ENCODE data around the gene PAPPA2.

The PAPPA2 gene

DNA sequence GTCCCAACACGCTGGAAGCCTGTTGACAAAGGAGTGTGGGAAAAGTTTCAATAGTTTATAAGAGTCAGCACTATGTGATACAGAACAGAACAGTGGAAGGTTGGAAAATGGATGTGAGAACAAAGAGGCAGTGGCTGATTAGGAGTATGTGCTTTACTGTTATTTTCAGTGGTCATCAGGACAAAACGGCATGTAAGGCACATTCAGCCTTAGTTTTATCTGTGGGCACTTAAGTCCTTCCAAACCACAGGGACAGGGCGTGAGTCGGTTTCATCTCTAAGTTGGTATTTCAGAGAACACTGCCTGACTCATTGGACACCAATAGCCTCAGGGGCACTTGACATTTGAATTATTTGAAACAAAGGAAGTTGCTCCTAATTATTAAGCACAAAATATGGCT, 394.7 kb downstream of the PAPPA2 start:
- in situ Hi-C loops (cut with MboI; ENCODE audit: low pct_unique_long_range_greater_than_20kb, low sequenced_read_pairs, unreplicated experiment): no loop called here
- no peak for DNase-seq (ENCODE audit: low spot score)
- TF ChIP-seq, protein P1, sequence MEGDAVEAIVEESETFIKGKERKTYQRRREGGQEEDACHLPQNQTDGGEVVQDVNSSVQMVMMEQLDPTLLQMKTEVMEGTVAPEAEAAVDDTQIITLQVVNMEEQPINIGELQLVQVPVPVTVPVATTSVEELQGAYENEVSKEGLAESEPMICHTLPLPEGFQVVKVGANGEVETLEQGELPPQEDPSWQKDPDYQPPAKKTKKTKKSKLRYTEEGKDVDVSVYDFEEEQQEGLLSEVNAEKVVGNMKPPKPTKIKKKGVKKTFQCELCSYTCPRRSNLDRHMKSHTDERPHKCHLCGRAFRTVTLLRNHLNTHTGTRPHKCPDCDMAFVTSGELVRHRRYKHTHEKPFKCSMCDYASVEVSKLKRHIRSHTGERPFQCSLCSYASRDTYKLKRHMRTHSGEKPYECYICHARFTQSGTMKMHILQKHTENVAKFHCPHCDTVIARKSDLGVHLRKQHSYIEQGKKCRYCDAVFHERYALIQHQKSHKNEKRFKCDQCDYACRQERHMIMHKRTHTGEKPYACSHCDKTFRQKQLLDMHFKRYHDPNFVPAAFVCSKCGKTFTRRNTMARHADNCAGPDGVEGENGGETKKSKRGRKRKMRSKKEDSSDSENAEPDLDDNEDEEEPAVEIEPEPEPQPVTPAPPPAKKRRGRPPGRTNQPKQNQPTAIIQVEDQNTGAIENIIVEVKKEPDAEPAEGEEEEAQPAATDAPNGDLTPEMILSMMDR (IDR thresholded peaks at IDR 0.05; ENCODE audit: extremely low read depth, insufficient read depth, missing control alignments): no peak

DNA sequence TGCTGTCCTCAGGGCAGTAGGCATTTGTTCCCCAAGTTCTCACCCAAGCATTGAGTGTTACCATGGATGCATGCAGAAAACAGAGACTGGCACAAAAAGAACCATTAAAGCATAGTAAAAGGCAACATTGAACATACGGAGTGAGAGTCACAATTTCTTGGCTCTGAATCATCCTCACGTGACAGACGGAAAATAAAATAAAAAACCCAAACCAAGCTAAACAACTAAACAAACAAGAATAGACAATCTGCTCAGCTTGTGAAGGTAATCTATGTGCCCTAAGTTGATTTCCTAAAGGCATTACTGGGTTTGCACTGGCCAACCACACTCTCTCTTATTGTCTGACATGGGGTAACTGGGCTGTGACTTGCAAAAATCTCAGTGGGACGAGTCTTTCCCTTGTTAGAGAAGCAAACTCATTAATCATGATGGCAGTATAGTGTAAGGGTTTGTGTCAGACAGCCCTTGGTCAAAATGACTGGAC, 395.5 kb downstream of the PAPPA2 start:
- DNase-seq (ENCODE audit: low spot score): no peak
- in situ Hi-C loops (cut with MboI; ENCODE audit: low pct_unique_long_range_greater_than_20kb, low sequenced_read_pairs, unreplicated experiment): no loop called here
- TF ChIP-seq, protein P1 (IDR thresholded peaks at IDR 0.05; ENCODE audit: extremely low read depth, insufficient read depth, missing control alignments): no peak

DNA sequence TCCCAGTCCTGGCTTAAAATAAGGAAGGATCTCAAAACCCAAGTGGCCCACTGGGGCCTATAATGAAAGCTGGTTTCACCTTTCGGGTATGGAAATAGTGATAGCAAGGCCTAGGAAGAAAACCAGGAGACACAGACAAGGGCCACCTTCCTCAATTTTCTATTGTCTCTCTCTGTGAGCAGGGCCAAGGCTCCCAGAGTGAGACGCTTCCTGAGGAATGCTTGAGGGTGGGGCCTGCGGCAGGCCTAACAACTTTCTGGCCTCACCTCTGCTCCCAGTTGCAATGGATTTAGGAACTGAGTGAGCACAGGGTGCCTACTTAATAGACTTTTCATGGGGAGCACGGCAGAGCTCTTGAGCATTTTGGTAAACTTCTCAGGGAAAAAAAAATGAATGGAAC, 400.6 kb downstream of the PAPPA2 start:
- DNase-seq (ENCODE audit: low spot score): no peak
- in situ Hi-C loops (cut with MboI; ENCODE audit: low pct_unique_long_range_greater_than_20kb, low sequenced_read_pairs, unreplicated experiment): no loop called here
- TF ChIP-seq, protein P1 (IDR thresholded peaks at IDR 0.05; ENCODE audit: extremely low read depth, insufficient read depth, missing control alignments): no peak

DNA sequence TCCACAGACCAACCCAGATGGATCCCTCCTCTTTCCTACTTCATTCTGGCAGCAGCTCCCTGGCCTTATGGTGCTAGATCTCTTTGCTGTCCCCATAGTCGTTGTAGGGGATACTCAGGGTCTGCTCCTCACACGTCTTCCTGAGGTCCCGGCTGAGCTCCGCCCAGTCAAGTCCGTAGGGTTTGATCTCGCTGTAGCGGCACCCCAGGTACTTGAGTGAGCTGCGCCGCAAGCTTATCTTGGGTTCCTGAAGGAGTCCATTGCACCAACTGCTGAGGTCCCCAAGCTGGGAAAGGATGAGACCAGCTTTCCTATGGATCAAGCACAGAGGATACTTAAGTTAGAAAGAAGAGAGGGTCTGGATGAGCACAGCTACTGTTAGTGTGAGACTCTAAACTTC, 401.2 kb downstream of the PAPPA2 start:
- TF ChIP-seq, protein P1 (IDR thresholded peaks at IDR 0.05; ENCODE audit: extremely low read depth, insufficient read depth, missing control alignments): no peak
- DNase-seq (ENCODE audit: low spot score): no peak
- in situ Hi-C loops (cut with MboI; ENCODE audit: low pct_unique_long_range_greater_than_20kb, low sequenced_read_pairs, unreplicated experiment): no loop called here

DNA sequence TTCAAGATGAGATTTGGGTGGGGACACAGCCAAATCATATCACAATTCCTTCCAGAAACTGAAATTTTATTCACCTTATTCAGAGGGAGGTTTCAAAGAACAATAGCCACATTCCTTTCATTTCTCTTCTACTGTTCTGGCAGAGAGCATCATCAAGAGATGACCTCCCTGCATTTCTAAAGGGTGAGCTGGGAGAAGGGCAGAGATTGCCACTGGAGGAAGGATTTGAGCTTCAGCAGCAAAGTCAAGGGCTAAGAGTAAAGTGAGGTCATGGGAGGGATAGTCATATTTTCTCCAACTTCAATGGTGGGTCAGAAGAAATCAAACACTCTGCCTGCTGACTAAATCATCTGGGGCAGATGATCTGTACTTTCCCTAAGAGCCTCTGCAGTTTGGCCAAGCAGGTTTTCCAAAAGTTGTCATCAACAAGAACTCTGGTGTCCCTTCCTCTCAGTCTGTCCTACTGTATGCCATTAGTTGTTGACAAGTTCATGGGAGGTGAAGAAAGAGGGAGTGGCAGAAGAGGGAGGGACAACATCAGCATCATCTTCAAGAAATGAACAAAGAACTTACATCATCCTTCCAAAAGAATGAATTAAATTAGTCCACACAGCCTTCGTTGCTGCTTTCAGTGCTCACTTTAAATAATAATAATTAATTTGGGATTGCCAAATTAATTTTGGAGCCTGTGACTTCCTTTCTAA, 403.2 kb downstream of the PAPPA2 start:
- in situ Hi-C loops (cut with MboI; ENCODE audit: low pct_unique_long_range_greater_than_20kb, low sequenced_read_pairs, unreplicated experiment): no loop called here
- DNase-seq (ENCODE audit: low spot score): no peak

DNA sequence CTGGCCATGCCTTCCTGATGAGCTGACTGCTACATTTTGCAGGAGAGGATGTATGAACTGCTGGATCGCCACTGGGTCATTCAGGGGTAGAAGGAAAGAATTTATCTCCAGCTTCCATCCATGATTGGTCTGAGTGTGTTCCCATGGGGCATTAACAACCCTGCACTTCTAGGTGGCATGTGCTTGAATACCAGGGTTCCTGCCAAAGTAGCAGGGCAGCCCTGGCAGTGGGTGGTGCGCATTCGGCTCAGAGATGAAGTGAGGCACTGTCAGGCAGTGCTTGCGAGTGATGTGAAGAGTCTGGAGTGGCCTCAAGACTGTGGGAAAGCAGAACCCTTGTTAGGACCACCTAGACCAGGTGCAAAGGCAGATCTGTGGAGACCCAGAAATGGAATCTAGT, 406.6 kb downstream of the PAPPA2 start:
- in situ Hi-C loops (cut with MboI; ENCODE audit: low pct_unique_long_range_greater_than_20kb, low sequenced_read_pairs, unreplicated experiment): no loop called here
- TF ChIP-seq, protein P1 (IDR thresholded peaks at IDR 0.05; ENCODE audit: extremely low read depth, insufficient read depth, missing control alignments): no peak
- DNase-seq (ENCODE audit: low spot score): no peak

More for the DNA sequence above, 403.2 kb downstream of the PAPPA2 start:
- TF ChIP-seq, protein P1 (IDR thresholded peaks at IDR 0.05; ENCODE audit: extremely low read depth, insufficient read depth, missing control alignments): no peak

All from GM13977 (cell line).